Activated T-helper 1 cell treated with Interleukin-2 at 50 U/mL for 16 hours (primary cell): ENCODE results near the gene MBD4.
"Not testable (repeated sequence)": the region's sequence is repeated elsewhere in the genome, so short reads cannot be mapped to it uniquely, and the experiment has no call there.

Source experiments
- DNase-seq: peaks from one replicate; pipeline ENCODE4 v3.0.0-alpha.2; 2020; ENCODE audit warnings: low read depth

Gene MBD4

DNA sequence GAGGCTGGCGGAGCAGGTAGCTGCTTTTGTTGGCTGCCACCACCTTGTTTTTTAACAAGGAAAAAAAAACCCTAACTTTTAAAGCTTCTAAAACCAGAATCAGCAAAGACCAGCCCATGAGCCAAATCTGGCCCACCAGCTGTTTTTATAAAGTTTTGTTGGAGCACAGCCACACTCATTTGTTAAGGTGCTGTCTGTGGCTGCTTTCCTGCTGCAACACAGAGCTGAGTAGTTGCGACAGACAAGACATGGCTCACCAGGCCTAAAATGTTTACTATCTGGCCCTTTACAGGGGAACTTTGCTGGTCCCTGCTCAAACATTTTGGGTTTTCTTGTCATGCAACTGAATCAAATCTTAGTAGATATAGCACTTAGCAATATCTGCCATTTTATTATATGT, 30.2 kb downstream of the MBD4 start:
- no peak for DNase-seq

DNA sequence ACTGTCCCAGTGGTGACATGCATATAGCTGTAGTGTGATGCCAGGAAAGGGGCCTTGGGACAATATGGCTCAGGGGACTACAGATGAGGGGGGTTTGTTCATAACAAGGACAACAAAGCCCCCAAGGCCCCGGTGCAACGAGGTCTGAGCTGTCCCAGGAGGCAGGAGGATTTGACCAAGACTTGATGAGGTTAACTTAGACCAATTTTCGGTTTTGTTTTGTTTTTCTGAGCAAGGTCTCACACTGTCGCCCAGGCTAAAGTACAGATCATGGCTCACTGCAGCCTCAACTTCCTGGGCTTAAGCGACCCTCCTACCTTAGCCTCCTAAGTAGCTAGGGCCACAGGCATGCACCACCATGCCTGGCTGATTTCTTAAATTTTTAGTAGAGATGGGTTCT, 35.1 kb downstream of the MBD4 start:
- DNase-seq: no peak

DNA sequence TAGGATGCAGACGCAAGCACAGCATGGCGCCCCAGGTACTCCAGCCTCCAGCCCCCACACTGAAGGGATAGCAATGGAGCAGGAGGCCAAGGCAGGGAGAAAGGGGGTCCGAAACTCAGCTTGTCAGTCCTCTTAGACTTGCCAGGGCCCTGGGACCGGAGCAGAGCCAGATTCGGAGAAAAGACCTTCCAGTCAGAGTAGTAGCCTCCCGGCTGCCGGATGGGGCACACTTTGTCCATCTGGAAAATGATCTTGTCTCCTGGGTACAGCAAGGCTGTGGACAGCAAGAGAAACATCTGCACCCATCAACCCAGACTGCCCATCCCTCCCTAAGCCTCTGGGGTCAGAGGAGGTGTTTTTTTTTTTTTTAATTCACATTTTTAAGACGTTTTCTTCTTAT, 35.6 kb downstream of the MBD4 start:
- DNase-seq: no peak

DNA sequence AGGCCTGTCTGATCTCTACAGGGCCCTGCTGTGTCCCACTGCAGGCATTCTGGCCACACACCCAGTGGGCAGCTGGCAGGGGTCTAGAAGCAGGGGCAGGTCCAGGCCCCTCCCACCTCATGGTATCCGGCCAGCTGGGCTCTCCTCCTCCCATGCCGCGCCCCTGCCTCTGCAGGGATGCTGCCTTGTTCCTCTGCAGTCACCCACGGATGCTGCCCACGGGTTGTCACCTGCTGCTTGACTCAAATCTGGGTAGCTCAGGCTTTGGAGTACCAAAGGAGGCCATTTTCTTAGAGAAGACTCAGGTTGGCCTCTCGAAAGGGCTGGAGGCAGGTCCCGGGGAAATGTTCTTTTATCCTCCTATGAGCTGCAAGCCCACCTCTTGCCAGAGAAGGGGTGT, 36.3 kb downstream of the MBD4 start:
- DNase-seq: no peak

DNA sequence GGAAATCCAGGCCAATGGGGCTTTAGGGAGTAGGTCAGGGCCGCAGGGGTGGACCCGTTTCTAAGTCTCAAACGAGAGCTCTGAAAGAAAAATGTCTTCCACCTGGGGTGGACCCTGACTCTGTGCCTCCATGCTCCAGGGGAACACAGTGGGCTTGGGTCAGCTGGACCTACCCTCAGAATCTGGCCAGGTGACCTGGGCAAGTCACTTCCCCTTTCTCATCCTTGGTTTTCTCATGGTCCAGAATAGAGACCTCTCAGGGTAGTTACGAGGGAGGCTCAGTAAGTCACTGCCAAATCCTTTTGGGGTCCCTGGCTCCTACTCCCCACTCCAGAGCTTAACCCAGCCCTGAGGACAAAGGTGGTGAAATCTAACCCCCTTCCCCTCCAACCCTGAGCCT, 37.1 kb downstream of the MBD4 start:
- DNase-seq: no peak

DNA sequence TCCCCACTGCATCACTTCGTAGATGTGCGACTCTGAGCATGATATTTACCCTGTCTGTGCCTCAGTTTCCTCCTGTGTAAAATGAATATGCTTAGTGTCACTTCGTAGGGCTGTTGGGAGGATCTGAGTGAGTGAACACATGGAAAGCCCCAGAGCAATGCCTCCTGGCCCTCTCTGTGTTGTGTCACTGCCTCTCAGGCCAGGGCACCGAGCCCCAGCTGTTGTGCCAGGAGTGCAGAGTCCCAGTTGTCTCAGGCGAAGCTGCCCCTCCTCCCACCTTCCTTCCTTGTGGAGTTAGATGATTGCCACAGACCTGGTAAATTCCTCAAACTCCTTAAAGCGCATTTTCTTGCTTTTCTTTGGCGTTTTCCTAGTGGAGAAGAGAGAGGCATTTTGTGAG, 37.5 kb downstream of the MBD4 start:
- DNase-seq: no peak

DNA sequence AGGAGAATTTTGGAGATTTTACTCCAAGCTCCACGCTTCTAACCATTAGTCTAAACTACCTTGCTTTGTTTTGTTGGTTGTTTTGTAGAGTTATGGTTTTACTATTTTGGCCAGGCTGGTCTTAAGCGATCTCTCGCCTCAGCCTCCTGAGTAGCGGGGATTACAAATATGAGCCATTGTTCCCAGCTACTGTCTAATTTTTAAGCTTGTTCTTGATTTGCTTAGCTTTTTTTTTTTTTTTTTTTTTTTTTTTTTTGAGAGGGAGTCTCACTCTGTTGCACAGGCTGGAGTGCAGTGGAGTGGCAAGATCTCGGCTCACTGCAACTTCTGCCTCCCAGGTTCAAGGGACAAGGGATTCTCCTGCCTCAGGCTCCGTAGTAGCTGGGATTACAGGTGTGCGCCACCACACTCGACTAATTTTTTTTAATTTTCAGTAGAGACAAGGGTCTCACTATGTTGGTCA, 39.8 kb downstream of the MBD4 start:
- DNase-seq: no peak

DNA sequence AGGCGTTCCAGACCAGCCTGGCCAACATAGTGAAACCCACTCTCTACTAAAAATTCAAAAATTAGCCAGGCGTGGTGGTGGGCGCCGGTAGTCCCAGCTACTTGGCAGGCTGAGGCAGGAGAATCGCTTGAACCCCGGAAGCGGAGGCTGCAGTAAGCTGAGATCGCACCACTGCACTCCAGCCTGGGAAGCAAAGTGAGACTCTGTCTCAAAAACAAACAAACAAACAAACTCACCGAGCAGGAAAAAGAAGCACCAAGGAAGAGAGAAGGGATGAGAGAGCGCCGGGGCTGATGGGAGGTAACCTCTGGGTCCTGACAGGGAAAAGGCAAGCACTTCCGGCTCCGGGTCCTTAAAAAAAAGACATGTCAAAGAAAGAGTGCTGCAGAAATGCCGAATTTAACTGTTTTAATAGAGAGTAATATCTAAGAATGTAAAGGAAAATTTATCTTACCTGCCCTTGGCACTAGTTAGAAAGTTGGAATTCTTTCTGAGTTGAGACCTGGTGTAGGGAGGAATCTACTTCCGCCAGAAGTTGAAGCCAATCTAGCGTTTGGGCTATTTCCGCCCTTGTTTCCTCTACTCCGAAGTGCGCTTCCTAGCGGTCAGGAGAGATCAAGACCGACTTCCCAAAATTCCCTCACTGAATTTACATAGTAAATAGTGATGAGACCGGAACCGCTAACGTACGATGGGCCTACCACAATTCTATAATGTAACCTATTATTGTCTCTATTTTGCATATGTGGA, 40.4 kb downstream of the MBD4 start:
- peak; percentile 53 for DNase-seq

DNA sequence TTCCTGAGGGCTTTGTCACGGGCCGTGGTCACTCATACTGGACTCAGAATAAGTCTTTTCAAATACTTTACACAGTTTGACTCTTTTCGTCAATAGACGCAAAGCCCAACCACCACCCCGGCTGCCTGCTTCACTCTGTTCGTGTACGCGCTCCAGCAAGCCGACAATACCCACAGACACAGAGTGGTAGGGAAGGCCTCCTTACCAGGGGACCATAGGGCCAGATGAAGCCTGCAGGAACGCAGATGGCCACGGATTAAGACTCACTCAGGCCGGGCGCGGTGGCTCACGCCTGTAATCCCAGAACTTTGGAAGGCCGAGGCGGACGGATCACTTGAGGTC, 41.0 kb downstream of the MBD4 start:
- DNase-seq: no peak

DNA sequence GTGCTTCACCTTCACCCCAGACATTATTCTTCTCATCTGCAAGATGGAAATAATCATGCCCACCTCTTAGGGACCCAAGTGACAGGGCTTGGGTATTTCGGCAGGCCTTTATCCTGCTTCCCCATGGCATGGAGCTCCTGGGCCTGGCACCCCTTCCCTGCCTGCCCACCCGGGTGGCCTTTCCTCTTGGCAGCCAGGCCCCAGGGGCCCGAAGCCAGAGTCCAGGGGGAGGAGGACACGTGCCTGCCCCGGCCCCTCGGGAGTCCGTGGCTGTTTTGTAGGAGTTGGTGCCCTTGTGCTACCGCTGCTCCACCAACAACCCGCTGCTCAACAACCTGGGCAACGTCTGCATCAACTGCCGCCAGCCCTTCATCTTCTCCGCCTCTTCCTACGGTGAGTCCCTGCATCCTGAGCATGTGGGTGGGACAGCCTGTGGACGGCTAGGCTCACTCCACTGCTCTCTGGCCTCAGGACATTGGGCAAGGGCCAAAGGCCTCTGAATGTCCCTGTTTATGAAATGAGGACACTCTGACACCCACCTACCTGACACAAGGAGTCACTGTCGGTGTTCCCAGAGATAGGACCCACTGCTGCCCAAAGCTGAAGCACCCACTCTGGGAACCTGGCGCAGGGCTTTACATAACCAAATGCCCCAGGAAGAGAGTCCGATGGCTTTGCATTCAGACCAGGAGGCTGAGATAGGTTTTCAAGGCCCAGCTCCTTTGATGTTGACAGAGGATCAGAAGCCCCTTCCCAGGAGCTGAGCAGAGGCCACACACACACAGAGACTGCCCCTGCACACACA, 45.8 kb downstream of the MBD4 start:
- DNase-seq: not testable (repeated sequence)

DNA sequence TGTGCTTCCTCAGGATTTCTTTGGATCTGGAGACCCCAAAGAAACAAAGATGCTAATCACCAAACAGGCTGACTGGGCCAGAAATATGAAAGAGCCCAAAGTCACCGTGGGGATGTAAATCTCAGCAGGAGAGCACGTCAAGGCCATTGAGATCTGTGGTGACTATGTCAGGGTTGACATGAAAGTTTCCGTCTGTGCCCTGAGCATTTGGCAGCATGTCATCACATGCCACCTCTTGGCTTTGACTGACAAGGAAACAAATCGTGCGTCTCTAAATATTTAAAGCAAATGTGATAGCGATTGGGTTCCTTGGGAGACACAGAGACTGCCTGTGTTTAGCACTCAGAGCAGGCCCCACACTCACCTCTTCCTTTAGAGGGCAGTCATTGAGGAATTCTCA, 46.5 kb downstream of the MBD4 start:
- no peak for DNase-seq

DNA sequence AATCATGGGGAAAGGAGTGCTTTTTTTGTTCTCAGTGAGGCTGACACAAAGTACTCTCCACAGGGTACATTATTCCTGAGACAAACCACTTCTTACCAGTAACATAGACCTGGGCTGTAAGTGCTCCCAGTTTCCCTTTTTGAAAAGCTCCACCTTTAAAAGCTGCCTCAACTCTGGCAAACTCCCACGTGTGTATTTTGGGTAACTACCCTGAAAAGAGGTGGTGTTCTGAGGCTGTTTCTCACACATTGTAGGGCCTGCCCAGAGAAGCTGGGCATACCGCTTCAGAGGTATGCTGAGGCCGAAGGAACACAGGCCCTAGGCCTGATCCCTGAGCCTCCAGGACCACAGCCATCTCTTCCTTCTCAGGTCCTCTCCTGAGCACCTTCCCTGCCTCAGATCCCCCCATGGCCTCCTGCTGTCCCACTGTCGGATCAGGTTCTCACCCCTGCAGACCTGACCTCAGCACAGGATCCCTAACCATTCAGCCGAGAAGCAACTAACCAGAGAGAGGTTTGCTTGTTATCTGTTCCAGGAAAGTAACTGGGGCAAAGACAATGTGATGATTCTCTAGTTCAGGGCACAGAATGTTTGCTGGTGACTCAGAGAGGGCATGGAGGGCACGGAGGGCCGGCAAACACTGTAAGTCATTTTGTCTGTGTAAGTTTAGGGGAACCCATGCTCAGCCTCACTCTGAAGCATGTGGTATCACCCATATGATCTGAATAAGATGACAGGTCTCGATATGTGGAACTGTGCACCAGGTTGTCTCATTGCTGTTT, 47.5 kb downstream of the MBD4 start:
- not testable (repeated sequence) for DNase-seq

DNA sequence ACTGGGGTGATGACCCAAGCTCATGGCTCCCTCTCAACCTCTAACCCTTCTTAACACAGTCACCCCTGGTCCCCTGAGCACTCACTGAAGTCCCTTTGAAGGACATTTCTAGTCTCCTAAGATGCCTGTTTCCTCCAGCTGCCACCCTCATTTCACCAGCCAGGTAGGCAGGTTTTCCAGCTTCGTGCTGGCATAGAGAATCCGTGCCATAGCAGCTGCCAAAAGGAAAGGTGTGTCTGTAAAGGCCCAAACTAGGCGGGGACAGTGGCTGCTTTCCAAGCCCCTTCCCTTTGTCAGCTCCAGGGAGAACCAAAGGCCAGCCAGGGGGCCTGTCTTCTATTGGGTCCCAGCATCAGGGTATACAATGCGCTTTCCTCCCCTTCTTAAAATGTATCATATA, 48.2 kb downstream of the MBD4 start:
- DNase-seq: not testable (repeated sequence)

DNA sequence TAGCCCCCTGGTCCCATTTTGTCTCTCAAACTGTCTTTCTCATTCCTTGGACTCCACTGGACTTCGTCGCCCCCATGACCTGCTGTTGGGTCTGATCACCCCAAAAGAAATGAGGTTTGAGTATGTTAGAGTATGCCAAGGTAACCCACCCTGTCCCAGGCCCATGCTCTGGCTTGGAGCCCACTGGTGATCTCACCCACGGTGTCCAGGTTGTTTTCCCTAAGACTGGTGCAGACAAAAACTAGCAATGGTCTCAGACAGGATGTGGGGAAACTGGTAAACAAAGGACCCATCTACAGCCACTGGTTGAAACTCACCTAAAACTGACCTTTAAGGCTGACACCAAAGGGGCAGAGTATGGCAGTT, 50.2 kb downstream of the MBD4 start:
- no peak for DNase-seq

DNA sequence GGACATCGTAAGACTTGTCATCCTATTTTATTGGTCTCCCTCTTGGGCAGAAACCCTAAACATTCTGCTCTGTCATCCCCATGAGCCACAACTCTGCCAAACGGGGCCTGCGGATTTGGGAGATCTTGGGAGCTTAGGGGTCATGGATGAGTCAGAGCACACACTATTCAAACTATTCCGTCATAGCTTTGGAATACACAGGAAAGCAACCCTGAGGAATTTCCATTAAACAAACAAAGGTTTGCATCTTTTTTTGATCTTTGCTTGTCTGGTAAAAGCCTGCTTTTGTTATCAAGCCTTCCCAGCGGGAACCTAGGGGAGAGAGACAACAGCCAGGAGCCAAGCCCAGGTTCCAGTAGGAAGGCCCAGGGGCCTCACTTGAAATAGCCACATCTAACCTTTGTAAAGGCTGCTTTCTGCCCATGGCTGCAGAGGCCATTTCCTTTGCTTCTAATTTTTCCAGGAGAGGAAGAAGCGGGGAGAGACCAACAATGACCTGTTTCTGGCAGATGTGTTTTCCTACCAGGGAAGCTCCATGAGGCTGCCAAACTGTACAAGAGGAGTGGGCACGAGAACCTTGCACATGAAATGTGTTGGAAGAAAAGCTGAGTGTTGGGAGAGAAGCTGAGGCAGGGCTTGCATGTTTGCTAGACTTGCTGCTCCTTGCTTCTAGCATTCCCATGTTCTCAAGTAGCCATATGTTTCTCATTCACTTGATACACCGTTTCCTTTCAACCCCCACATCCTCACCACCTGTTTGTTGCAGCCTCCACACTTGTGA, 50.8 kb downstream of the MBD4 start:
- not testable (repeated sequence) for DNase-seq

DNA sequence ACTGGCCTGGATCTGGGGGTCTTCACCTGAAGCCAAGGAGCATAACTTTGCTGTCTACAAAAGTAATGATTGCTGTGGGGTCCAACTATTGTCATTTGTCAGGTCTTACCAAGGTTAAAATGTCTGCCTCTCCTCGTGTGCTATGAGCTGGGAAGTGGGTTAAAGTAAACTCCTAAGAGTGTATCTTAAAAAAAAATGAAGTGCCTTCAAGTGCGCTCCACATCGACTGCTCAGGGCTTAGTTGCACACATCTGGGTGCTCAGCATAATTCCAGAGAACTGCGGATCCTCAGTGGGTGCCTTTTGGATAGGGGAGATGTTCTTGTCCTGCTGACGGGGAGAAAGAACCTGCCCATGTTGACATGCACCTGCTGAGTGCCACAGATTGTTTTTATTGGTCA, 52.3 kb downstream of the MBD4 start:
- no peak for DNase-seq

DNA sequence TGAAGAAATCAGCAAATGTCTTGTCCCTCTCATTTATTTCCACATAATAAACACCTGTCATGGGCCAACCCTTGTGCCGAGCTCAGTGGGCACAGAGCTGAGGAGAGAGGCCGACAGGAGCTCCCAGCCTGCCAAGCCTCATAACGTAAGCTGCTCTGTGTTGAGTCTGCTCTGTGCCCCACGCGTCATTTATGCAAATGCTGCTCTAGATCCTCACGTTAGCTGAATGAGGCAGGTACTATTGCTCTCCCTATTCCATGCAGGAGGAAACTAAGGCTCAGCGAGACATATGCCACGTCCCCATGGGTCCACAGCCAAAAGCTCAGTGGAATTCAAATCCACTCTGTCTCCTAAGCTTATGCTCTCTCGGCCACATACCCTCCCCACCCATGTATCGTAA, 52.8 kb downstream of the MBD4 start:
- no peak for DNase-seq

DNA sequence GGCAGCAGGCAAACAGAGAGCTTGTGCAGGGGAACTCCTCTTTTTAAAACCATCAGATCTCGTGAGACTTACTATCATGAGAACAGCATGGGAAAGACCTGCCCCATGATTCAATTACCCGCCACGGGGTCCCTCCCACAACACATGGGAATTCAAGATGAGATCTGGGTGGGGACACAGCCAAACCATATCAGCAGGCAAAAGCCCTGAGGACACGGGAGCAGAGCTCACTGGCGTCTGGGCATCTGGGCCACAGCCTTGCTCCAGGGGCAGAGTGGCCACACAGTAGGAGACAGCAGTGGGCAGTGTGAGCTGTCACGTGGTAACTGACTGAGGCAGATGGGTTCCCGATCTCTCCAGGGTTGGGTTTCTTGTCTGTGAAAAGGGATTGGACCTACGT, 54.2 kb downstream of the MBD4 start:
- not testable (repeated sequence) for DNase-seq

DNA sequence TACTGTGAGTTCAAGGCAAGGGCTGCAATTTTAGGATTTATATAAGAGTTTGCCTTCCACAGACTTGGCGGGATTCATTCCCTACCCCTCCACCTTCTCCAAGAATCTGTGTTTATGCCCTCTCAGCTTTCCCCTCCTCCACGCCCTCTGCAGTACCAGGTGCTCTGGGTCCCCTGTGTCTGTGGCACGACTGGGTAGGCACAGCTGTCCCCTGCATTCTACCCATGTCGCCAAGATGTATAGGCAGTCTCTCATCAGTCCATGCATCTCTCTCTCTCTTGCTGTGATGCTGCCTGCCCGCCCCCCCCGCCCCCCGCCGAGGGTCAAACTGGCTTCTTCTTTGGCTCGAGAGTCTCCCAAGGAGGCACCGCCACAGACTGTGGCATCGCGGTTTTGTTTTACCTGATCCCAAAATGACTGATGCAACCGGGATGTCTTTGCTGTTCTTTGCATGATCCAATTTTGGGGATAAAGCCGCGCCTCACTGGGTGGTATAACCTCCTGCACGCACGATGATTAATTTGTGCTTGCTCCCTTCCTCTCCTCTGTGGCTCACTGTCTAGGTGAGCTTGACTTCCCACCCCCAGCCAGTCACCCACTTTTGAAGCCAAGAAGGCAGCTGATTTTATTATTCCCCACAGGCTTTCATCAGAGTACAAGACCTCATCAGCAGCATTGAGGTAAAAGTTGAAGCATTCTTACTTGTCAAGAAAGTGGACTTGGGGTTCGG, 55.0 kb downstream of the MBD4 start:
- no peak for DNase-seq

DNA sequence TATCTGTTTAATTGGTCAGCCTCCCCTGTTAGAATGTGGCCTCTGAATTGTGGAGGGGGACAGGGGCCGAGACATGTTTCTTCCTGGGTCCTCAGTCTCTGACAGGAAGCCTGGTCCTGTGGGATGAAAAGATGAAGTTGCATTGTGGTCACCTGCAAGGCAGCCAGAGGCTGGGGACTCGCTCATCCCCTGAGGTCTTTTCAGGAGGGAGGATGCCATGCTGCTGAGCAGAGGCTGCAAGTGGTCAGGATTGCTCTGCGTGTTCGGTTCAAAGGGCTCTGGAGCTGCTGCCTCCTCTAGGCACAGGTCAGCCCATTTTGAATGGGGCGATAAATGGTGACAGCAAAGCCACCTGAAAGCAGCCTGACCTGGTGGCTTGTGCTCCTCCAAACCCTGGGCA, 55.6 kb downstream of the MBD4 start:
- DNase-seq: not testable (repeated sequence)

DNA sequence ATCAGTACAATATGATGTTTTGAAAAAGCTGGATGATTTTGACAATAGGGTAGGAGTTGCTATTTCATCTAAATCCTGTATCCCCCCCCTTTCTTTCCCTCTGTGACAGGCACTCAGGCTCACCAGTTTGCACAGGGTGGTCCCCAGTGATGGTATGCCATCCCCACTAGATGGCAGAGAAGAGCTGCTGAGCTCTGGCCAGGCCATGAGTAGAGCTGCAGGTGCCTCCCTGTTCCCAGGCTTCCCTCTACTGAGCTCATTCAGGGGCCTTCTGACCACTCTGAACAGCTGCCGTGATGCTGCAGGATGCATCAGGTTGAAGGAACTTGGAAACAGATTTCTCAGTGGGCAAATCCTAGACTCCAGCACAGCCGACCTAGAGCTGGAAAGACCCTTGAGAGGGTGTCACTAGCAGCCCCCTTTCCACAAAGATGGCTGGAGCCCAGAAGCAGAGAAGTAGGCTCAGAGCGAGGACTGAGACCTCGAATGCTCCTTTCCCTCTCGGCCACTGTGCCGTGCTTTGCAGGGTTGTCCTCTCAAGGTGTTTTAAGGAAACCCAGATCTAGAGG, 56.4 kb downstream of the MBD4 start:
- peak; percentile 5 for DNase-seq
